ENCODE measurements around the gene MBP. TPM values are rescaled to one million over a fixed set of nuclear protein-coding genes. Genes with fewer than 3 reads are reported as not detected.

The MBP gene
- total and polyA plus RNA-seq, 2 of the 13 experiments (the other 11 are each of a cell fraction or from before 2014, with no cell fraction given): 5.0 to 8.5 TPM

DNA sequence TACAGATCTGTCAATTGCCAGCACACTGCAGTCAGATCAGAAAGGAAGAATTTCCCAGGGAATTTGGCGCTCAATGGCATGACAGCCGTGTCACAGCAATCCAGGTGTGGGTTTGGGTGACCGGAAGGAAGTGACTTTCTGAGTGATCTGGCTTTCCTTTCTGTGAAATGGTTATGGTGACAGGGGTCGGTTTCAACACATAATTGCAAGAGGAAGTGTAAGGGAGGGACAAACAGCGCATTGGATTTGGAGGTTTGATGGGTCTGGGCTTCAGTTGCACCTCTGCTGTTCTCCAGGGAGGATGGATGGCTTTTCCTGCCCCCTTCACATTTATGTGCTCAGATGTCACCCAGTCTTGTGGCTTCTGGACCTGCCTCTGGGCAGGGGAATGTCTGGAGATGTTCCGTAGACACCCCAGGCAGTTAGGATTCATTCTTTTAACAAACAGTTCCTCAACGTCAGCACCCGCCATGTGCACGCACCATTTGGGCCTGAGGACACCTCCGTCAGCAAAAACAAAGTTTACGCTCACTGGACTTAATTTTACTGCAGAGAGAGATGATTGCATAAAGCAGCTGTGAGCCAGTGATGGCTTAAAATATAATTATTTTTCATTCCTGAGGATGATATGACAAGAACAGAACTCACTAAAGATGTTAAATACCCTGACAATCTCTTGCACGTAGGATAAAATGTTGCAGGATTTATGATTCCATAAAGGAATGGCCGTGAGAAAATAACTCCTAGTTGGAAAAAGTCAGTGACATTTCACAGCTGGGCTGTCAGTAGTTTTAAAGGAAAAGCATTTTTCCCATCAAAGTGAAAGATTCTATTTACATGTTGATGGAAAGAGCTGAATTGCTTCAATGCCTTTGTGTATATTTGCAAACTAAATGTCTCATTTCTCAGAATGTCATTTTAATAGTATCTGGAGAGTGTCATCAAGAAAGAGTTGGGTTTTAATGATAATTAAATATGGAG, 36.9 kb downstream of the MBP start (continued):
- TF ChIP-seq, protein P1, sequence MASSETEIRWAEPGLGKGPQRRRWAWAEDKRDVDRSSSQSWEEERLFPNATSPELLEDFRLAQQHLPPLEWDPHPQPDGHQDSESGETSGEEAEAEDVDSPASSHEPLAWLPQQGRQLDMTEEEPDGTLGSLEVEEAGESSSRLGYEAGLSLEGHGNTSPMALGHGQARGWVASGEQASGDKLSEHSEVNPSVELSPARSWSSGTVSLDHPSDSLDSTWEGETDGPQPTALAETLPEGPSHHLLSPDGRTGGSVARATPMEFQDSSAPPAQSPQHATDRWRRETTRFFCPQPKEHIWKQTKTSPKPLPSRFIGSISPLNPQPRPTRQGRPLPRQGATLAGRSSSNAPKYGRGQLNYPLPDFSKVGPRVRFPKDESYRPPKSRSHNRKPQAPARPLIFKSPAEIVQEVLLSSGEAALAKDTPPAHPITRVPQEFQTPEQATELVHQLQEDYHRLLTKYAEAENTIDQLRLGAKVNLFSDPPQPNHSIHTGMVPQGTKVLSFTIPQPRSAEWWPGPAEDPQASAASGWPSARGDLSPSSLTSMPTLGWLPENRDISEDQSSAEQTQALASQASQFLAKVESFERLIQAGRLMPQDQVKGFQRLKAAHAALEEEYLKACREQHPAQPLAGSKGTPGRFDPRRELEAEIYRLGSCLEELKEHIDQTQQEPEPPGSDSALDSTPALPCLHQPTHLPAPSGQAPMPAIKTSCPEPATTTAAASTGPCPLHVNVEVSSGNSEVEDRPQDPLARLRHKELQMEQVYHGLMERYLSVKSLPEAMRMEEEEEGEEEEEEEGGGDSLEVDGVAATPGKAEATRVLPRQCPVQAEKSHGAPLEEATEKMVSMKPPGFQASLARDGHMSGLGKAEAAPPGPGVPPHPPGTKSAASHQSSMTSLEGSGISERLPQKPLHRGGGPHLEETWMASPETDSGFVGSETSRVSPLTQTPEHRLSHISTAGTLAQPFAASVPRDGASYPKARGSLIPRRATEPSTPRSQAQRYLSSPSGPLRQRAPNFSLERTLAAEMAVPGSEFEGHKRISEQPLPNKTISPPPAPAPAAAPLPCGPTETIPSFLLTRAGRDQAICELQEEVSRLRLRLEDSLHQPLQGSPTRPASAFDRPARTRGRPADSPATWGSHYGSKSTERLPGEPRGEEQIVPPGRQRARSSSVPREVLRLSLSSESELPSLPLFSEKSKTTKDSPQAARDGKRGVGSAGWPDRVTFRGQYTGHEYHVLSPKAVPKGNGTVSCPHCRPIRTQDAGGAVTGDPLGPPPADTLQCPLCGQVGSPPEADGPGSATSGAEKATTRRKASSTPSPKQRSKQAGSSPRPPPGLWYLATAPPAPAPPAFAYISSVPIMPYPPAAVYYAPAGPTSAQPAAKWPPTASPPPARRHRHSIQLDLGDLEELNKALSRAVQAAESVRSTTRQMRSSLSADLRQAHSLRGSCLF (CRISPR knock-in tag; IDR thresholded peaks at IDR 0.05; ENCODE audit: borderline replicate concordance): no peak
- TF ChIP-seq, protein P2, sequence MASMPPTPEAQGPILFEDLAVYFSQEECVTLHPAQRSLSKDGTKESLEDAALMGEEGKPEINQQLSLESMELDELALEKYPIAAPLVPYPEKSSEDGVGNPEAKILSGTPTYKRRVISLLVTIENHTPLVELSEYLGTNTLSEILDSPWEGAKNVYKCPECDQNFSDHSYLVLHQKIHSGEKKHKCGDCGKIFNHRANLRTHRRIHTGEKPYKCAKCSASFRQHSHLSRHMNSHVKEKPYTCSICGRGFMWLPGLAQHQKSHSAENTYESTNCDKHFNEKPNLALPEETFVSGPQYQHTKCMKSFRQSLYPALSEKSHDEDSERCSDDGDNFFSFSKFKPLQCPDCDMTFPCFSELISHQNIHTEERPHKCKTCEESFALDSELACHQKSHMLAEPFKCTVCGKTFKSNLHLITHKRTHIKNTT (CRISPR knock-in tag; IDR thresholded peaks at IDR 0.05): no peak
- TF ChIP-seq AGO1 (IDR thresholded peaks at IDR 0.05; ENCODE audit: low read depth, low read length, poor library complexity, severe bottlenecking): no peak
- TF ChIP-seq ZNF724P (CRISPR knock-in tag; IDR thresholded peaks at IDR 0.05; ENCODE audit: borderline replicate concordance): no peak
- TF ChIP-seq YEATS4 (CRISPR knock-in tag; IDR thresholded peaks at IDR 0.05; ENCODE audit: borderline replicate concordance): no peak
- TF ChIP-seq TOPORS (CRISPR knock-in tag; IDR thresholded peaks at IDR 0.05): no peak
- no peak for TF ChIP-seq ZNF160 (CRISPR knock-in tag; IDR thresholded peaks at IDR 0.05)
- TF ChIP-seq, protein P3, sequence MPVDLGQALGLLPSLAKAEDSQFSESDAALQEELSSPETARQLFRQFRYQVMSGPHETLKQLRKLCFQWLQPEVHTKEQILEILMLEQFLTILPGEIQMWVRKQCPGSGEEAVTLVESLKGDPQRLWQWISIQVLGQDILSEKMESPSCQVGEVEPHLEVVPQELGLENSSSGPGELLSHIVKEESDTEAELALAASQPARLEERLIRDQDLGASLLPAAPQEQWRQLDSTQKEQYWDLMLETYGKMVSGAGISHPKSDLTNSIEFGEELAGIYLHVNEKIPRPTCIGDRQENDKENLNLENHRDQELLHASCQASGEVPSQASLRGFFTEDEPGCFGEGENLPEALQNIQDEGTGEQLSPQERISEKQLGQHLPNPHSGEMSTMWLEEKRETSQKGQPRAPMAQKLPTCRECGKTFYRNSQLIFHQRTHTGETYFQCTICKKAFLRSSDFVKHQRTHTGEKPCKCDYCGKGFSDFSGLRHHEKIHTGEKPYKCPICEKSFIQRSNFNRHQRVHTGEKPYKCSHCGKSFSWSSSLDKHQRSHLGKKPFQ (CRISPR knock-in tag; IDR thresholded peaks at IDR 0.05; ENCODE audit: insufficient replicate concordance): no peak
- TF ChIP-seq ATAD3A (CRISPR knock-in tag; IDR thresholded peaks at IDR 0.05): no peak
- TF ChIP-seq, protein P4, sequence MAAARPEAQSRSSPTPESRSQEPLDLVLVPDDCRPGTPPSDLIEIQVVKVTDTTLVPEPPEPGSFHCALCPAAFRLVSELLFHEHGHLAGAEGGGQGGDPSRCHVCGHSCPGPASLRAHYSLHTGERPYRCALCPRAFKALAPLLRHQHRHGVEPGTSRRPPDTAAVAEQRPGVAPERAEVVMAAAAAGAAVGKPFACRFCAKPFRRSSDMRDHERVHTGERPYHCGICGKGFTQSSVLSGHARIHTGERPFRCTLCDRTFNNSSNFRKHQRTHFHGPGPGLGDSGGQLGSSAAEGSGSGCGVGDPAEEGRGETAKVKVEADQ (CRISPR knock-in tag; IDR thresholded peaks at IDR 0.05; ENCODE audit: borderline replicate concordance): no peak
- no peak for TF ChIP-seq ZNF136 (CRISPR knock-in tag; IDR thresholded peaks at IDR 0.05; ENCODE audit: low read depth)
- TF ChIP-seq NFYC (CRISPR knock-in tag; IDR thresholded peaks at IDR 0.05): no peak

Measured in HepG2 (cell line).